KMS-11 (cell line): ENCODE measurements around the gene LRRC55.

Source experiments
- H2AFZ ChIP-seq: fragments of 200-600 bp; sonication (generic); 2 replicates; pipeline ENCODE4 v1.6.1; 2016; ENCODE audit warnings: antibody characterized with exemption, mixed run types, low read depth
- H3K27ac ChIP-seq: fragments of 200-600 bp; sonication (generic); 2 replicates; pipeline ENCODE4 v1.6.1; 2016; ENCODE audit warnings: mild to moderate bottlenecking, mixed run types
- H3K27me3 ChIP-seq: fragments of 200-600 bp; sonication (generic); 2 replicates; pipeline ENCODE4 v1.6.1; 2017; ENCODE audit warnings: mild to moderate bottlenecking, low read depth, mixed run types, moderate library complexity; ENCODE audit not compliant: insufficient read depth
- H3K36me3 ChIP-seq: fragments of 200-600 bp; sonication (generic); 2 replicates; pipeline ENCODE4 v1.6.1; 2017; ENCODE audit warnings: mild to moderate bottlenecking, mixed run types; ENCODE audit not compliant: insufficient read depth
- H3K4me1 ChIP-seq: fragments of 200-600 bp; sonication (generic); 2 replicates; pipeline ENCODE4 v1.6.1; 2016; ENCODE audit warnings: mild to moderate bottlenecking, low read depth, mixed run types; ENCODE audit not compliant: poor library complexity, severe bottlenecking
- H3K4me2 ChIP-seq: fragments of 200-600 bp; sonication (generic); 2 replicates; pipeline ENCODE4 v1.7.0; 2016; ENCODE audit warnings: mild to moderate bottlenecking, mixed run types
- H3K4me3 ChIP-seq: fragments of 200-600 bp; sonication (generic); IDR thresholded peaks from 2 replicates; pipeline ENCODE4 v1.6.1; 2017; ENCODE audit warnings: low read depth, low read length, mixed read lengths; ENCODE audit not compliant: insufficient read depth
- H3K79me2 ChIP-seq: fragments of 200-600 bp; sonication (generic); 2 replicates; pipeline ENCODE4 v1.6.1; 2016; ENCODE audit warnings: low read depth, mixed run types; ENCODE audit not compliant: insufficient read depth
- H3K9ac ChIP-seq: fragments of 200-600 bp; sonication (generic); 2 replicates; pipeline ENCODE4 v1.6.1; 2016; ENCODE audit warnings: mild to moderate bottlenecking, mixed run types
- H4K20me1 ChIP-seq: fragments of 200-600 bp; sonication (generic); 2 replicates; pipeline ENCODE4 v1.6.1; 2016; ENCODE audit warnings: mild to moderate bottlenecking, mixed run types; ENCODE audit not compliant: insufficient read depth
- CTCF ChIP-seq: fragments of 200-600 bp; sonication (generic); conservative IDR thresholded peaks from 2 replicates; pipeline ENCODE4 v1.6.1; 2017; ENCODE audit warnings: low read depth, mild to moderate bottlenecking, antibody characterized with exemption, low read length, moderate library complexity, mixed read lengths

Gene LRRC55

GRCh38 chr11:57237204-57237681 lies 55.5 kb downstream of the LRRC55 start, which contains the start of gene APLNR:
TSS of gene APLNR (minus strand) at chr11:57237250. CDS start at chr11:57237004, 246 bp downstream.
- no peak within 1 kb of the TSS for H3K9ac ChIP-seq
- no peaks in the 10 kb centered on the region for H3K4me1 ChIP-seq
- H3K79me2 ChIP-seq: no peaks in the 10 kb centered on the region
- no peaks in the 10 kb centered on the region for H3K27me3 ChIP-seq
- TF ChIP-seq CTCF: no peak
- H3K4me3 ChIP-seq: no peak within 1 kb of the TSS
- no peaks in the 10 kb centered on the region for H3K36me3 ChIP-seq
- H2AFZ ChIP-seq: no peak within 1 kb of the TSS
- H3K4me2 ChIP-seq: no peak within 1 kb of the TSS
- H3K27ac ChIP-seq: no peak within 1 kb of the TSS
- no peaks in the 10 kb centered on the region for H4K20me1 ChIP-seq

DNA sequence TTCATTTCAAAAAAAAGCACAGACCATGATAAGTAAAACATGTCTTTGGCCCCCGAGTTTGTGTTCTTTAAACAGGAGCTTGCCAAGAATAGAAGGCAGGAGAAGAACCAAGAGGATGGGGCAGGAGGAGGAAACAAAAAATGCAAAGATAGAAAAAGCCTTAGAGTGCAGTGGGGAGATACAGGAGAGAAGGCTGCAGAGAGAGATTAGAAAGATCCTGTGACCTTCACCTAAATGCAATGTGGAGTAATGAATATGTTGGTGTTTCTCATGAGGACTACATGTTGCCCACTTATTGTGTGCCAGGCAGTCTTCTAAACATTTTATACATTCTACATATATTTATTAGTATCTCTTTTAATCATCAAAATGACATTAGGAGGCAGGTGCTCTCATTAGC lies 57.6 kb downstream of the LRRC55 start:
- no peaks in the 10 kb centered on the region for H3K79me2 ChIP-seq
- no peak overlapping the region for H2AFZ ChIP-seq
- no peak overlapping the region for H3K4me3 ChIP-seq
- no peak overlapping the region for H3K9ac ChIP-seq
- H3K27ac ChIP-seq: no peak overlapping the region
- no peak for TF ChIP-seq CTCF
- no peaks in the 10 kb centered on the region for H3K36me3 ChIP-seq
- no peaks in the 10 kb centered on the region for H4K20me1 ChIP-seq
- no peak overlapping the region for H3K4me2 ChIP-seq
- no peaks in the 10 kb centered on the region for H3K4me1 ChIP-seq
- H3K27me3 ChIP-seq: no peaks in the 10 kb centered on the region

DNA sequence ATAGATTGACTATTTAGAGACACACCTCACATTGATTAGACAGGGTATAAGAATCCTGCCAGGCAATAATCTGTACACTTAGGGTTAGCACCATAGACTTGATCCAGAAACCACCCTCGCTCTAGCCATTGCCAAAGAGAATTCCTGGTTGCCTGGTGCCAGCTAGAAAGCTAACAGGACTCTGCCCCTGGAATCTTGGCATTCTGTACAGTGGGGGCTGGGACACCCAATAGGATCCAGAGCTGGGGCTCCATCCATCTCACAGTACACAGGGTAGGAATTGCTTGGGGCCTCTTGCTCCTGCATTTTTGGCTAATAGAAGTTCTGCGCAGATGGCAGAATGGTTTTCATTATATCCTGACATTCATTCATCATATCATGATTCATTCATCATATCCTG lies 58.3 kb downstream of the LRRC55 start:
- Histone ChIP-seq H2AFZ (no peak overlapping the region), H3K9ac (no peak overlapping the region), H4K20me1 (no peaks in the 10 kb centered on the region), H3K4me3 (no peak overlapping the region), H3K4me1 (no peaks in the 10 kb centered on the region), H3K27ac (no peak overlapping the region), H3K36me3 (no peaks in the 10 kb centered on the region), H3K79me2 (no peaks in the 10 kb centered on the region), H3K4me2 (no peak overlapping the region), H3K27me3 (no peaks in the 10 kb centered on the region)
- no peak for TF ChIP-seq CTCF

DNA sequence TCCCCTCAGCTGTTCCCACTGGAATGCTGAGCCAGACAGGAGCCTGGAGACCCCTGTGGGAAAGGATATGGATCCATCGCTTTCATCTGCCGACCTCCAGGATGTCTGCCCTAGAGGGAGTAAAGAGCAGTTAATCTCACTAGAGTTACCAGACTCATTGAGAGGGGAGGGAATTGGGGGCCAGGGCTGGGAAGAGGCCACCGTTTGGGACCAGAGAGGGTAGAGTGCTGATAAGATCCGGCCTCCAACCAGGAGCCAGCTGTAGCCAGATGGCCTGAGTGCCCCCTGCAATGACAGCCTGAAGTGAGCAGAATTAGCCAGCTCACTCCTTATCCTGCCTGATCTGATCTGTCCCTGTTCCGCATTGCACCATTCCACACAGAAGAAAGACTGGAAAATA lies 59.0 kb downstream of the LRRC55 start:
- H3K4me2 ChIP-seq: no peak overlapping the region
- H3K36me3 ChIP-seq: no peaks in the 10 kb centered on the region
- H4K20me1 ChIP-seq: no peaks in the 10 kb centered on the region
- TF ChIP-seq CTCF: no peak
- H3K27me3 ChIP-seq: no peaks in the 10 kb centered on the region
- H3K4me3 ChIP-seq: no peak overlapping the region
- no peaks in the 10 kb centered on the region for H3K79me2 ChIP-seq
- no peak overlapping the region for H3K9ac ChIP-seq
- H3K27ac ChIP-seq: no peak overlapping the region
- H3K4me1 ChIP-seq: no peaks in the 10 kb centered on the region
- H2AFZ ChIP-seq: no peak overlapping the region
